HG02623 (cell line): ENCODE results near the gene NFIX.
A peak's percentile ranks its signal among the peaks of the same experiment; 100 is the strongest.

Source experiments
- ATAC-seq: cut with Tn5 transposase; IDR thresholded peaks from one replicate; pipeline ENCODE4 v1.9.1; 2021; ENCODE audit warnings: moderate library complexity; ENCODE audit not compliant: unreplicated experiment

NFIX gene

GRCh38 chr19:13101590-13102415, 106.5 kb downstream of the NFIX start:
- no peak for ATAC-seq

GRCh38 chr19:13102416-13102665, 107.1 kb downstream of the NFIX start:
- no peak for ATAC-seq

- no peak for ATAC-seq
Observed at GRCh38 chr19:13102666-13103580, 107.6 kb downstream of the NFIX start, which contains the start of gene LYL1. Gene LYL1, minus strand, starts transcription at chr19:13102858. Its CDS starts 1,687 bp downstream, at chr19:13101171.

- ATAC-seq: no peak
Observed at GRCh38 chr19:13103581-13104359, 108.5 kb downstream of the NFIX start.

DNA sequence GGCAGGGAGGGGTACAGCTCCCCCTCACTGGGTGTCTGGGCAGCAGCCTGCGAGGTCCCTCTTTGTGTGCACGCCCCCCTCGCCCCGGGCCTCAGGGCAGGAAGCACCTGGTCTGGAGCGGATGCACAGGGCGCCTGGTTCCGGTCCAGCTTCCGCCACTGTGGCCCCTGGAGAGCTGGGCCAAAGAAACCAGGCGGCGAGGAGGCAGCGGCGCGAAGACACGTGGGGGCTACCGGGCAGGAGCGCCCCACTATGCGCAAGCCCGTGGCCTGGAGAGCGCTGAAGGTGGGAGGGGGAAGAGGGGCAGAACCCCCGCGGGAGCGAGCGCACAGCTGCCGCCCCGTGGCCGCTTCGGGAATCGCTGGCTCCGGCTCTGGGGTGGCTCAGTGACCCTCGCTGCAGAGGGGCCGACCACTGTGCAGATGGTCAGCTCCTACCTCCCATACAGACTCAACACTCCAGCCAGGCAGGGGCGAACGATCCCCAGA, 109.1 kb downstream of the NFIX start:
- peak; percentile 39 for ATAC-seq

DNA sequence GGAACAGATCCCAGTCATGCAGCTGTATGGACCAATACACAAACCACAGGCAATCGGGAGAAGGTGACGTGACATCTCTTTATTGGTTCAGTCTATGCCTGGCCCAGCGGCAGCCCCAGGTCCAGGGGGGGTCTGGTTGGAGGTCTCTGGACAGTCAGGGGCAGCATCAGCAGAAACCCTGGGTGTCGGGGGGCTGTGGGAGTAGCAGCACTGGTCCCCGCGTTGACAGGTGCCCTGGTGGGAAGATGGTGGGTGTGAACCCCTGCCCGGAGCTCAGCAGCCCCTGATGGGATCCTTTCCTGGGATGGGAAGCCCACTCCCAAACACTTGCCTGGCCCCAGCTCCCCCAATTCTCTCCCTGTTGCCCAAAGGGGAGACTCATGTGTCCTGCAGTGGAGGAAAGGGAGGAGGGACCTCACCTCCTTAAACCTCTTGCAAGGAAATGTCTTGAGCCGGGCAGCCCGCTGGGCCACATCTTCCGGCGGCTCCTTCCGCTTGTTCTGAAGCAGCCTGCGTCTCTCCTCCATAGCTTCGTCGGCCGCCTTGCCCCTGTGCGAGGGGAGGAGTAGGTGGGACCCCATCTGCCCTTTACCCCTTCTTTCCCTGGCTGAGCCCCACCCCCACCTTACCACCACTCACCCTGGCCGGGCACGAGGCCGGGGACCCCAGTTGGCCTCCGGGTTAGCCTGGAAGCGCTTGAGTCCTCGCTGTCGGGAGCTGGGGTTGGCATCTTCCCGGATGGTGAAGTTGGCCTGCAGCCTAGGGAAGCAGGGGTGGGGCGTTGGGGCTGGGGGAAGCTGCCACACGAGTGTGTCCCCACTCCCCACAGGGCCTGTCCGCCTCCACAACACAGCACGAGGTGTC, 109.8 kb downstream of the NFIX start:
- no peak for ATAC-seq

GRCh38 chr19:13109361-13110098, 114.3 kb downstream of the NFIX start:
- no peak for ATAC-seq

DNA sequence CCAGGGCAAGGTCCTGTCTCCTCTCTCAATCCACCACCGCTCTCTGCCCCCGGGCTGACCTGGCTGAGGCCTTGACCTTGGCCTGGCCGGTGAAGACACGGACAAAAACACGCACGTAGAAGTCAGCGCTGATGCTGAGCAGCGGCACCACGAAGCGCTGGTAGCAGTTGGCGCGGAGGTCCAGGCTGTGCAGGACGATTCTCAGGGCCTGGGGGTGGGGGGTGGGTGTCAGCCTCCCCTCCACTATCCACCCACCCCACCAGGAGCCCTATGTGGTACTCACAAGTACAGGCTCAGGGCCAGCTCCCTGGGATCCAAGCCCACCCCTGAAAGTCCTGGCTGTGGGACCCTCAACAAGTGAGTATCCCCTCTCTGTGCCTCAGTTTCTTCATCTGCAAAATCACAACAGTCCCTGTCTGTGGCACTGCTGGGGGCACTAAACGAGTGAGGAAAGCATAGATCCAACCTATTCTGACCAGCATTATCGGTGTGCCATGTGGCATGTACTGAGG, 114.9 kb downstream of the NFIX start:
- ATAC-seq: no peak

DNA sequence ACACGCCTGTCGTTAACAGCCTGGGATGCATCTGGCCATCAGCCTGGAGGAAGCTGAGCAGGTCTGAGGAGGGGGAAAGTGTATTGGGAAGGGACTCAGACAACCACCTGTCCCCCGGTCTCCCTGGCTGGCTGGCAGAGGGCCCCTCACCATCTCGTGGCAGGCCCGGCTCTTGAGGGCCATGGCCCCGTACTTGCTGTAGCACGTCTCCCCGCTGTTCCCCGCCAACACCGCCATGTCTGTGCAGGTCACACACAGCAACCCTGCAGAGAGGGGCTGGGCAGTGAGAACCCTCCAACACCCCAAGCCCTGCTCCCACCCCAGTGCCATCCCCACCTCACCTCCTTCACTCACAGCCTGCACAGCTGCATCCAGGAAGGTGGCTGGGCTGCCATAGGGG, 117.3 kb downstream of the NFIX start:
- ATAC-seq: no peak

DNA sequence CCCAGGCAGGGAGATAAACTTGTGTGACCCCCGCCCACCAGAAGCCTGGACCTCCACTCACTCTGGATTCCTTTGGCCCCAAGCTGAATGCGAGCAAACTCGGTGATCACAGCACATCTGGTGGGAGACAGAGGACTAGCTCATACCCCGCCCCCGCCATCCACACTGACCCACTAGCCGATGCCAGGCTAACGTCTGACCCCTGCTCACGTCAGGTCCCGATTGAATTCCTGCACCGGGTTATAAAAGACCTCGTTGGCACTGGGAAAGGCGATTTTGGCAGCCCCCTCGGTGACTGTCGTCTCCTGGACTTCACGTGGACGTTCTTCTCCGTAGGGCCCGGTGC, 120.6 kb downstream of the NFIX start:
- no peak for ATAC-seq

GRCh38 chr19:13116282-13117175, 121.3 kb downstream of the NFIX start, which contains the start of gene TRMT1:
Gene TRMT1, minus strand, starts transcription at chr19:13116740. Its CDS starts 341 bp downstream, at chr19:13116399.
- ATAC-seq: peak; percentile 46

DNA sequence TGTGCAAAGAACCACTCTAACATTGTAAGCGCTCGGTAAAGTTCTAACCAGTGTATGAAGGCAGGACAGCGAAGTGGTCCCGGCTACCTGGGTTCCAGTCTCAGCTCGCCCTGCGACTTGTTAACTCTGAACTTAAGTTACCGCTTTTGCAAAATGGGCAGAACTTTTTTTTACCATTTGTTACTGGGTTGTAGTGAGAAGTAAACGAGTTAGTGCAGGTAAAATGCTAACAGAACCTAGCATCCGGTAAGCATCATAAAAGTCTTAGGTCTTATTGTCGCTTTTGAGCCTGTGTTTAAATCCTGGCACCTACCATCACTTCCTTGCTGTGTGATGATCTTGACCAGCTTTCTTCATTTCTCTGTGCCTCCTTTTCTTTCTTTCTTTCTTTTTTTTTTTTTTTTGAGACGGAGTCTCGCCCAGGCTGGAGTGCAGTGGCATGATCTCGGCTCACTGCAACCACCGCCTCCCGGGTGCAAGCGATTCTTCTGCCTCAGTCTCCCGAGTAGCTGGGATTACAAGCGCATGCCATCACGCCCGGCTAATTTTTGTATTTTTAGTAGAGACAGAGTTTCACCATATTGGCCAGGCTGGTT, 122.0 kb downstream of the NFIX start:
- no peak for ATAC-seq

- ATAC-seq: peak; percentile 49
Observed at GRCh38 chr19:13117772-13118423, 122.6 kb downstream of the NFIX start, which contains the start of gene NACC1. Gene NACC1, plus strand, starts transcription at chr19:13118264. Its CDS starts 16,944 bp downstream, at chr19:13135208.

DNA sequence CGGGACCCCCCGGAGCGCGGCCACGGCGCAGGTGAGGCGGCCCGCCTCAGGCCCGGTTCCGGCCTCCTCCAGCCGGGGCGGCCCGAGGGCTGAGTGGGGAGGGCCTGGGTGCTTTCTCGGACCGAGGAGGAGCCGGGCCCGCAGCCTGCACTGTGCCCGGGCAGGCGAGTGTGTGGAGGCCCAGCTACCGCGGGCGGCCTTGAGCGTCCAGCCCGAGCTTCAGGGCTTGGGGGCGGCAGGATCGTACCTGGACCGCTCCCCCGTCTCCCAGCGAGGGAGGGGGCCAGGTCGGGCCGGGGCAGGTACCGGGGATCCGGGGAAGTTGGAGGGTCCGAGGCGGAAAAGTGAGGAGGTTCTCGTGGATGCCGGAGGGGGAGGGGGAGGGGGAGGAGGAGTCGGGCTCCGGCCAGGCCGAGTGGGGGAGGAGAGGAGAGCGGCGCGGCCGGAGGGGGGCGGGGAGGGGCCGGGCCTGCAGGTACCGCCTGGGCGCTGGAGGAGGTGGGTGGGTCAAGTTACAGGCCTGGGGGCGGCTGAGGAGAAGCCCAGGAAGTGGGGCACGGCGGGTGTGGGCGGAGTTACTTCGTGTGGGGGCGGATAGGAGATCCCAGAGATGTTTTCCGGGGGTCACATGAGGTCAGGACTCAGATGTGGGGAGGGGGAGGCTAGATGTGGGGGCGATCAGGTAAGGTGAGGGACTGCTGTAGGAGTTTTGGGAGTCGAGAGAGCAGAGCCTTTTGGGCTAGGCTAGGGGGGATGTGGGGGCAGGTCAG, 123.3 kb downstream of the NFIX start:
- peak; percentile 5 for ATAC-seq

GRCh38 chr19:13119627-13120026, 124.4 kb downstream of the NFIX start:
- no peak for ATAC-seq

GRCh38 chr19:13120031-13120430, 124.8 kb downstream of the NFIX start:
- ATAC-seq: no peak
